Stimulated activated CD4-positive, alpha-beta T cell treated with anti-CD3 and anti-CD28 coated beads, Interleukin-4, amount 100 ng/mL, for 1 hour (primary cell): ENCODE results near the gene SECISBP2.

Source experiments
- DNase-seq: peaks from one replicate; pipeline ENCODE4 v3.0.0-alpha.2; 2020

The SECISBP2 gene

DNA sequence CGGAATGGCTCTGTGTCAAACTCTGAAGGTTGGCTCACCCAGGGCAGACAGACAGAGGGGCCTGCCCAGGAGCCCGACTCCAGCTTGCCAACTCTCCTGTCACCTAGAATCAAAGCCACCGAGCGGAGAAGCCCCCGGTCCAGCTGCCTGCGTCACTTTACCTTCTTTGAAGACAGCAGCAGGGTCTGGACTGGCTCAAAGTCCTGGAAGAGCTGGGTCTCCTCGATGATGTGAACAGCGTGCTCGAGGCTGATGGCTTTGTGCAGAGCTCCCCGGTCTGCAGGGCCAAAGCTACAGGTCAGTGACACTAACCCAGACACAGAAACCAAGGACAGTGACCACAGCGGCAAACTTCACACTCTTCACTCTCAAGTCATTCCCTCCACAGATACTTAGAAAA lies 67.9 kb downstream of the SECISBP2 start:
- no peak for DNase-seq

DNA sequence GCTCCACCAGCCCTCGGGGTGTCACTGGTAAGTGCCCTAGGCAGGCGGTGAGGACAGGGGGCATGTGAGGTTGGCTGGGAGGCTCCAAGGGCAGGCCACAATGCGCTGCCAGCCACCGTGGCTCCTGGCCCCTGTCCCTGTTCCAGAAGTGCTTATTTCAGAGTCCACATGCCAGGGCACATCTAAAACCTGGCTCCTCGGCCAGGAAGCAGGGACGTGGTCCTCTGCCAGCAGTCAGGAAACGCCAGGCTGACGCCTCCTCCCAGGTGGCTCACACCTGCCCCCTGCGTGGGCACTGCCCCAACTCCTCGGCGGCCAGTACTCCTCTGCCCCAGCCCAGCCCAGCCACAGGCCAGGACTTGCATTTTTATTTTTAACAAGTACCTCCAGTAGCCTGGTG lies 68.5 kb downstream of the SECISBP2 start:
- no peak for DNase-seq

- no peak for DNase-seq
Measured at GRCh38 chr9:89387197-89387849, 69.0 kb downstream of the SECISBP2 start.

DNA sequence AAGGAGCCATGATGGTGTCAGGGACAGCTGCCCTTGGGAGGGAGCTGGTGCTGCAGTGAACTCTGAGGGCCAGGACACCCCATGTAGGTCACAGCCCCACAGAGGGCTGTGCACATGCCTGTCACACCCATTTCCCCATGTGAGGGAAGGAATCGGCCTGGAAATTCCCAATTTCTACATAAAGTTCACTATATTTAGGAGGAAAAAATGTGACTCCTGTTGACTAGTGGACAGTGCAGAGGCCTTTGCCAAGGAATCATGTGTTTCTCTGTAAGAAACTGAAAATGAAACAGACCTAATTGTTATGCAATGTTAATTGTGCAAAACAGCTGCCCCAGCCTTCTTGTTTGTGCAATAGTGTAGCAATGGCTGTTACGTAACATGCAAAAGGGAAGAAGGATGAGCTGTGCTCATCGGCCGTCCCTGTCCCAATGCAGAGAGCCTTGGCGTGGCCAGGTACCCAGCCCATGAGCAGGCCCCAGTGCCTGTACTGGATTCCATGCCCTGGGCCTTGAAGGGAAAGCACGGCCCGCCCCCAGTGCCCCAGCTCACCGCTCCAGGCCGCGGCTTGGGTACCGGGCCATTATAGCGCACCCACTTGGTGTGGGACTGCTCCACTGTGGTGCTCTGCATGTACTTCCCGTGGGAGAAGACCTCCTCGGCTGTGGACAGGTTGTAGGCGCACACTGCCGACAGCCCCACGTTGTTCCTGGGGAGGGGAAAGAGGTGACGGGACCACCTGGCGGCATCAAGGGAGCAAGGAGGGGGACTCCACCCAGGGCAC lies 70.0 kb downstream of the SECISBP2 start:
- DNase-seq: no peak

GRCh38 chr9:89388868-89389177 lies 70.5 kb downstream of the SECISBP2 start:
- DNase-seq: no peak

DNA sequence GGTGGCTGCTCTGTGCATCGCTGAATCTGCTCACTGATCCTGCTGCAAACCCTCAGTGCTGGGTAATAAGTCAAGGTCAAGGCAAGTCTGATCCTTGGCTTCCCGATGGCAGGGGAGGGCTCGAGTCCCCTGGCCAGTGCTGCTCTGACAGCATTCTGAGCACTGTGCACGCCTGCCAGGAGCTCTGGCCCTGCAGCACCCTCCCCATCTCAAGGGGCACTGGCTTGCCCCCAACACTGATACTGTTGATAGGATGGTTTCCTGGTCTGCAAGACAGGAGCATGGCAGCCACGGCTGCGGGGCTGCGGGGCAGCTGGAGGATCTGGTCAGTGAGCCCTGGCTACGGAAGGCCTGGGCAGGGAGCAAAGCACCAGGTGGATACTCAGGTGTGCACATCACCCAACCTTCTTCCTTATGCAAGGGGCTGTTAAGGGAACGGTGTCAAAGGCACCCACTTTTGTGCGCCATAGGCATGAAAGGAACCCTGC lies 71.8 kb downstream of the SECISBP2 start:
- DNase-seq: no peak

DNA sequence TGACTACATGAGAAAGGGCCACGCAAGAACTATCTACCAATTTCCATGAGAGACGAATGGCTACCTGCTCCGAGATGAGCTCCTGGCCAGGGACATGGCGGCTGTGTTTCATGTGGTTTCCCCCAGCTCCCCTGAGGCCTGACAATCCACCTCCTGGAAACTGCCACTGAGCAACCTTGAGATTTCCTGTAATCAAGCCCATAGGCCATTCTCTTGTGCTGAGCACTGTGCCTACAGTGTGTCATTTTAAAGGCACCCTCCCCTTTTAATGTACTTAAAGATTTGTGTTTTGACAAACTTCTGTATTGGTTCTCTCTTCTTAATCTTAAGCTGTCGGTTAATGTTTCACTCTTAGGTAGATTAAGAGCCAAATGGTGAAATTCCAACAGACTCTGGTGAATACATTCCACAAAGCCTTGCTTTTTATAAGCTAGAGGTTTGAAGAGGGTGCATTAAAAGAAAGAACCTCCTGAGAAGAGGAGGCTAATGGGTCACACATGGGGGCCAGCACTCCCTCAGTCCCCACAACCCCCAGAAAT lies 72.3 kb downstream of the SECISBP2 start:
- DNase-seq: no peak

GRCh38 chr9:89391585-89391984 lies 73.3 kb downstream of the SECISBP2 start:
- no peak for DNase-seq

GRCh38 chr9:89394412-89394811 lies 76.1 kb downstream of the SECISBP2 start:
- no peak for DNase-seq

DNA sequence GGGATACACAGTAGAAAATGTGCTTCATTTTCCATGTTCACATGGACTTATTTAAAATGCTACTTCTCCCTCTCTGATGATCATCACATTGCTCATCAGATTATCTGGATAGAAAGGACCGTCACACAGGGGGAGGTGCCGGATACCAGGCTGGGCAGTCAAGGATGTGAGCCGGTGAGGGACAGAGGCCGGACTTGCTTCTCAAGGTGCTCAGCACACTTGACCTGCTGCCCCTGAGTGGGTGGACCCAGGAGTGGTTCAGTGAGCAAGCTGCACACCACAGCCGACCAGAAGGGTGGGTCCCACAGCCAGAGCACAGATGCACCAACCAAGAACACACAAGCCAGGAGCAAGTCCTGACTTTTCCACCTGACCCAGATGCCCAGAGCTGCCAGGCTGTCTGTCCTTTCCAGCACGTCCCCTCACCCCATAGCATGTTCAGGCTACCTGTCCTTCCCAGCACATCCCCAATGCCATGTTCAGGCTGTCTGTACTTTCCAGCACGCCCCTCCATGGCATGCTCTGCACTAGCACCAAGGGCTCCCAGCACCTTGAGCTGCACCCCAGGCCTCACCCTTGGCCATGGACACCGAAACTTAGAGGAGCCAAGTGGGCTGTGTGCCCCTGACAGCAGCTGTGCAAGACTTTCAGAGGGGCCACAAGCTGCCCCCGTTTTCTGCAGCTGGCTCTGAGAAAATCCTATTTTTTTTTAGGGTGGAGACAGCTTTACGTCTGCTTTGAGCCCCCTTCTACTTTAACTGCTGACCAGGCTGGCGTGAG lies 77.8 kb downstream of the SECISBP2 start:
- DNase-seq: no peak

DNA sequence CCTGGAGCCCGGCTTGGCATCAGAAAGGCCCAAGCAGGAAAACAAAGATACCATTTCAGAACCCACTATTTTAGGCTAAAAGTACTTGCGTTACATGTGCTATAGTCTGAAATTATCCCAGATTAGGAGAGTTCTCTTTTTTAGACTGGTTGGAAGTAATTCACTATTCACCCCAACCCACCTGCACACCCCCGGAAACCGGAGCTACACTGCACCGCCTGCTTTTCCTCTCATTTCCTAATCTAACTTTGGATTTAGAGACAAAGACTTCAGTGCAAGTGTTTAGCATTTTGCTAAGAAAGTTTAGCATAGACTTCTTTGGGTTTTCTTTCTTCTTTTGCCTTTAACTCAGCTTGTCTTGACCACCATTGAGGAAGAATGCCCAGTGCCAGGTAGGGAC lies 79.2 kb downstream of the SECISBP2 start:
- no peak for DNase-seq

- DNase-seq: no peak
Measured at GRCh38 chr9:89398621-89399020, 80.3 kb downstream of the SECISBP2 start.

- DNase-seq: no peak
Measured at GRCh38 chr9:89400403-89401116, 82.3 kb downstream of the SECISBP2 start.

GRCh38 chr9:89402695-89403427 lies 84.6 kb downstream of the SECISBP2 start:
- DNase-seq: no peak

GRCh38 chr9:89404074-89404473 lies 85.8 kb downstream of the SECISBP2 start:
- no peak for DNase-seq

DNA sequence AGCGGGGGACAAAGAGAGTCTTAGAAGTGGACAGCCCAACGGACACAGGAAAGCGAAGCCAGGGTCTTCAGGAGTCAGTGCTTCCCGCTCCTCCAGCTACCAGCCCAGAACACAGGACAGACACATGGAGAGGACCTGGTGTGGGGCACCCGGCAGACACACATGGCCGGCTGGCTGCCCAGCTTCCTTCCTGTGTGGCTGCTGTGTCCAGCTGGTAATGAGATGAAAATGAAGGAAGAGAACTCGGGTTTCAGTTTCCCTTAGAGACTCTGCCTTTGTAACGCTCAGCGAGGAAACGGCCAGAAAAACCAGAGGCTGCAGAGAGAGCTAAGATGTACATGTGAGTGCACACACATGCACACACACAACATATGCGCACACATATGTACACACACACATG lies 87.5 kb downstream of the SECISBP2 start:
- DNase-seq: no peak

DNA sequence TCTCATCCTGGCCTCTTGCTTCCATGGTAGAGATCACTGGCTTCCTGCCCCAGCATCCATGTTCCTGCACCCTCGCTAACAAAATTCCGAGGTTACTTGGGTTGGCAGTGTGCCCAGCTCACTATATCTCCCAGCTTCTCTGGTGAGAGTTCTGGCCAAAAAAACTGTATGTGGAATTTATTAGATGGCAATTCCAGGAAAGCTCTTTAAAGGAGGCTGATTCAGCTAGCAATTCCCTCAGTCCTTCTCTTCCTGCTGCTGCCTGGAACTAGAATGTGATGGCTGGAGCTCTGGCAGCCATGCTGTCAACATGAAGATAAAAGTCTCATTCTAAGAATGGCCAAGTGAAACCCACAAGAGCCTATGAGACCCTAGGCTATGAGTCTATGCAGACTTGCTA lies 88.8 kb downstream of the SECISBP2 start:
- DNase-seq: no peak

GRCh38 chr9:89408628-89409101 lies 90.4 kb downstream of the SECISBP2 start:
- peak; percentile 59 for DNase-seq
